PC-3 (cell line): ENCODE results near the gene OR2Y1.

Experiments
- CTCF ChIP-seq: fragments of 300-600 bp; sonication (generic); conservative IDR thresholded peaks from 2 replicates; pipeline ENCODE4 v1.5.1; 2017; ENCODE audit warnings: antibody characterized with exemption, low read depth, mild to moderate bottlenecking, low read length
- EZH2 ChIP-seq: fragments of 300-600 bp; sonication (generic); IDR thresholded peaks from one replicate; pipeline ENCODE4 v1.6.1; 2017; ENCODE audit warnings: antibody characterized with exemption, mild to moderate bottlenecking, low read length; ENCODE audit not compliant: unreplicated experiment
- EZH2phosphoT487 ChIP-seq: fragments of 300-600 bp; sonication (generic); IDR thresholded peaks from 2 replicates; pipeline ENCODE4 v1.6.1; 2018; ENCODE audit warnings: mild to moderate bottlenecking, antibody characterized with exemption, low read length, borderline replicate concordance

- no peak for TF ChIP-seq CTCF
- no peak for TF ChIP-seq EZH2
- no peak for TF ChIP-seq EZH2phosphoT487
Observed at GRCh38 chr5:180785121-180785781, 45.4 kb upstream of the OR2Y1 start.
